Measurements from ENCODE around the gene NR3C2. TPM values are rescaled to one million over a fixed set of nuclear protein-coding genes. Genes with fewer than 3 reads are reported as not detected.

The NR3C2 gene
- total RNA-seq, 1 donor from 2014 or later, result 0.54 TPM

DNA sequence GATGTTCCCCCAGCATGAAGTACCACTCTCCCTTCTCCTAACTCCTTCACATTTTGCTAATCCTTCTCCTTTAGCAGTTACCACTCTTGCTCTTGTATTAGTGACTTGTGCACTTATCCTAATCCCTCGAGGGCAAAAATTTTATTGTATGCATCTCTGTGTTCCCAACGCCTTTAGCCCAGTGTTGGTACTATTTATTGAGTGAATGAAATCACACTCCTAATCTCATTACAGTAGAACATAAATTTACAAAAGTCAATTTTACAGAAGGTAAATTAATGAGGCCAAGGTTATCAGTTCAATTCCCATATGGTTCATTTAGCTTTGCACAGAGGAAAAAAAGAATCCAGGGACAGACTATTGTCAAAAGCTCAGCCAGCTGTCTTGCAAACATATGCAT, 178.4 kb downstream of the NR3C2 start:
- Mint-ChIP-seq H3K4me1 (ENCODE audit: unreplicated experiment) (peaks cover 3% of the 10 kb centered on the region), H3K27ac (ENCODE audit: unreplicated experiment) (no peak overlapping the region), H3K4me3 (ENCODE audit: unreplicated experiment) (no peak overlapping the region), H3K9me3 (ENCODE audit: unreplicated experiment) (no peaks in the 10 kb centered on the region), H3K27me3 (ENCODE audit: unreplicated experiment) (no peaks in the 10 kb centered on the region), H3K36me3 (ENCODE audit: low read depth, unreplicated experiment) (no peaks in the 10 kb centered on the region)
- TF ChIP-seq, protein P1, sequence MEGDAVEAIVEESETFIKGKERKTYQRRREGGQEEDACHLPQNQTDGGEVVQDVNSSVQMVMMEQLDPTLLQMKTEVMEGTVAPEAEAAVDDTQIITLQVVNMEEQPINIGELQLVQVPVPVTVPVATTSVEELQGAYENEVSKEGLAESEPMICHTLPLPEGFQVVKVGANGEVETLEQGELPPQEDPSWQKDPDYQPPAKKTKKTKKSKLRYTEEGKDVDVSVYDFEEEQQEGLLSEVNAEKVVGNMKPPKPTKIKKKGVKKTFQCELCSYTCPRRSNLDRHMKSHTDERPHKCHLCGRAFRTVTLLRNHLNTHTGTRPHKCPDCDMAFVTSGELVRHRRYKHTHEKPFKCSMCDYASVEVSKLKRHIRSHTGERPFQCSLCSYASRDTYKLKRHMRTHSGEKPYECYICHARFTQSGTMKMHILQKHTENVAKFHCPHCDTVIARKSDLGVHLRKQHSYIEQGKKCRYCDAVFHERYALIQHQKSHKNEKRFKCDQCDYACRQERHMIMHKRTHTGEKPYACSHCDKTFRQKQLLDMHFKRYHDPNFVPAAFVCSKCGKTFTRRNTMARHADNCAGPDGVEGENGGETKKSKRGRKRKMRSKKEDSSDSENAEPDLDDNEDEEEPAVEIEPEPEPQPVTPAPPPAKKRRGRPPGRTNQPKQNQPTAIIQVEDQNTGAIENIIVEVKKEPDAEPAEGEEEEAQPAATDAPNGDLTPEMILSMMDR (IDR thresholded peaks at IDR 0.05; ENCODE audit: unreplicated experiment), result no peak
- no peak for DNase-seq (ENCODE audit: low spot score)

DNA sequence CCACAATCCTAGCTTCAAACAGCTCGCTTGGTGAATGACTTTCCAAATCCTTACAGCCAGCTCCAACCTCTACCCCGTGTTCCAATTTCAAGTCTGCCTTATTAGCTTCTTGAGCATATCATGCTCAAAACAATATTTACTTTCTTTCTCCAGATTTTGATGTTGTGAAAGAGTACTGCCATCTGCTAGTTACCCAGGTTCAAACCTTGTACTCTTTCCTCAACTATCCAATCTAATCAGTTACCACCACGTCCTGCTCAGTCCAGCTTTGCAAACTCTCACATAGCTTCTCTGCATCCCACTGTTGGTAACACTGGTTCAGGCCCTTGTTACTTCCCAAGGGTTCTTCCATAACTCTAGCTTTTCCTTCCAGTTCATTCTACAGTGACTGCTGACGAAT, 179.1 kb downstream of the NR3C2 start:
- H3K4me1 Mint-ChIP-seq (ENCODE audit: unreplicated experiment), result no peaks in the 10 kb centered on the region
- H3K27me3 Mint-ChIP-seq (ENCODE audit: unreplicated experiment), result no peaks in the 10 kb centered on the region
- no peak overlapping the region for H3K4me3 Mint-ChIP-seq (ENCODE audit: unreplicated experiment)
- TF ChIP-seq, protein P1 (IDR thresholded peaks at IDR 0.05; ENCODE audit: unreplicated experiment), result no peak
- H3K9me3 Mint-ChIP-seq (ENCODE audit: unreplicated experiment), result no peaks in the 10 kb centered on the region
- no peaks in the 10 kb centered on the region for H3K36me3 Mint-ChIP-seq (ENCODE audit: low read depth, unreplicated experiment)
- DNase-seq (ENCODE audit: low spot score), result no peak
- H3K27ac Mint-ChIP-seq (ENCODE audit: unreplicated experiment), result no peak overlapping the region

DNA sequence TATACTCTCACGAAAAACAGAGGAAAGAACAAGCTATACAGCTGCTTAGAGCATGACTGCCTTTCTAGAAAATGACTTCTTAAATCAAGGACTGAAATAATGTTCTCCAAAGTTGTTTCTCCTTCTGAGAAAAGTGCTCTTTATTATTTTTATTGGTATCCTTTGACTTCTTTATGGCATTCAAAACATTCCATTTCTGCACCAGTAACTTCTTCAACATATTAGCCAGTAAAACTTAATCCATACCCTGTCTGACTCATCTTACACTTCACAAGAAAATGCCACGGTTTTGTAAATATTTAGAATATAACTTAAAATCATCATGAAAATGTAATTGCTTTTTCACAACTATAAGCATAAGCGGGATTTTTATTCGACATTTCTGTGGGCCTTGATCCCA, 180.4 kb downstream of the NR3C2 start:
- TF ChIP-seq, protein P1 (IDR thresholded peaks at IDR 0.05; ENCODE audit: unreplicated experiment), result no peak
- Mint-ChIP-seq H3K4me1 (ENCODE audit: unreplicated experiment) (no peaks in the 10 kb centered on the region), H3K9me3 (ENCODE audit: unreplicated experiment) (no peaks in the 10 kb centered on the region), H3K27me3 (ENCODE audit: unreplicated experiment) (no peaks in the 10 kb centered on the region), H3K27ac (ENCODE audit: unreplicated experiment) (no peak overlapping the region), H3K4me3 (ENCODE audit: unreplicated experiment) (no peak overlapping the region), H3K36me3 (ENCODE audit: low read depth, unreplicated experiment) (no peaks in the 10 kb centered on the region)
- DNase-seq (ENCODE audit: low spot score), result no peak

DNA sequence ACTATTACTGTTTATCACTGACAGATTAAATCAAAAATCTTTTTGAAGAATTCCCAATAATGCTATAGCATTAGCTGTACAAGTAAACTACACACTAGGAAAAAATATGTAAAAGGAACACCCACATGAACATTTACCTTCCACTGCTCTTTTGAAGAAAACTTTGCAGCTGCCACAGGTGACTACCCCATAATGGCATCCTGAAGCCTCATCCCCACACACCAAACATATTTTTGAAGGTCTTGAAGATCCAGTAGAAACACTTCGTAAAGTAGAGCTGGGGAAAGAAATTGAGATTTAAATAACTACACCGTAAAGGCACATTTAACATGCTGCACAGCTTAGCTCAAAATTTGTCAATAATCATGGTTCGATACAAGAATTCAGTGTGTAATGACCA, 182.4 kb downstream of the NR3C2 start:
- Mint-ChIP-seq H3K36me3 (ENCODE audit: low read depth, unreplicated experiment) (no peaks in the 10 kb centered on the region), H3K27me3 (ENCODE audit: unreplicated experiment) (no peaks in the 10 kb centered on the region), H3K9me3 (ENCODE audit: unreplicated experiment) (no peaks in the 10 kb centered on the region), H3K4me3 (ENCODE audit: unreplicated experiment) (no peak overlapping the region), H3K27ac (ENCODE audit: unreplicated experiment) (no peak overlapping the region), H3K4me1 (ENCODE audit: unreplicated experiment) (no peaks in the 10 kb centered on the region)
- TF ChIP-seq, protein P1 (IDR thresholded peaks at IDR 0.05; ENCODE audit: unreplicated experiment), result no peak
- no peak for DNase-seq (ENCODE audit: low spot score)

DNA sequence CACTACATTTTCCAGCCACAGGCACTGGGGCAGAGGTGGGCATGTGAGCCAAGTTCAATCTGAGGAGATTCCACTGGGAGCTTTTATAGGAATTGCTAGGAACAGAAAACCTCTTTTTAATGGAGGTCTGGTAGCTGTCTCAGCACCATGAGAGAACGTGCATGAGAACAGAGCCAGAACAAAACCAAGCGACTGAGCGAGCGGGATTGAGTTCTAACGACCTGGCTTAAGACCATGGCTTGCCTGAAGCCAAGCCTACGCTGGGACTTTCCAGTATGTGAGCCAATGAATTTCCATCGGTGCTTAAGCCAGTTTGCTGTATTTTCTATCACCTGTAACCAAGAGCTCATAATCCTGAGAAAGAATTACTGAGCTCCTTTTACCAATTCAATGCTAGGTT, 183.7 kb downstream of the NR3C2 start:
- H3K9me3 Mint-ChIP-seq (ENCODE audit: unreplicated experiment), result no peaks in the 10 kb centered on the region
- H3K27ac Mint-ChIP-seq (ENCODE audit: unreplicated experiment), result no peak overlapping the region
- TF ChIP-seq, protein P1 (IDR thresholded peaks at IDR 0.05; ENCODE audit: unreplicated experiment), result no peak
- H3K4me1 Mint-ChIP-seq (ENCODE audit: unreplicated experiment), result no peaks in the 10 kb centered on the region
- DNase-seq (ENCODE audit: low spot score), result no peak
- H3K27me3 Mint-ChIP-seq (ENCODE audit: unreplicated experiment), result no peaks in the 10 kb centered on the region
- no peak overlapping the region for H3K4me3 Mint-ChIP-seq (ENCODE audit: unreplicated experiment)
- H3K36me3 Mint-ChIP-seq (ENCODE audit: low read depth, unreplicated experiment), result no peaks in the 10 kb centered on the region
